B cell (primary cell): ENCODE results near the gene CD300LG. TPM values are rescaled to one million over a fixed set of nuclear protein-coding genes. Genes with fewer than 3 reads are reported as not detected.

Experiments
- ATAC-seq: fragments of 200-7000 bp; cut with Tn5 transposase; one replicate; pipeline ENCODE4 v1.10.0; 2021; ENCODE audit warnings: low read depth, mild to moderate bottlenecking, moderate number of reproducible peaks, moderate library complexity
- CTCF ChIA-PET: fragments of 350-600 bp; sonication (Branson Sonifier 250); formaldehyde crosslinking; loops from one replicate; lab custom pipeline; 2021; ENCODE audit warnings: antibody characterized with exemption, inconsistent platforms; lab: Charles Lee
- POLR2A ChIA-PET: fragments of 350-600 bp; sonication (Branson Sonifier 250); formaldehyde crosslinking; loops from one replicate; lab custom pipeline; 2021; ENCODE audit warnings: antibody characterized with exemption; lab: Charles Lee
- DNase-seq: peaks from one replicate; pipeline ENCODE4 v3.0.0; 2013
- H2AFZ ChIP-seq: 2 replicates; pipeline ENCODE4 v1.6.1; 2012; ENCODE audit warnings: mild to moderate bottlenecking, low read depth, low read length; ENCODE audit not compliant: insufficient read depth, poor library complexity, severe bottlenecking
- H3K27ac ChIP-seq, 2 donors: 1 replicate in 1 of 2; 2 replicates in 1 of 2; pipeline ENCODE4 v1.5.1; 2012 to 2013; ENCODE audit warnings: low read length in 2 of 2, mild to moderate bottlenecking in 2 of 2, moderate library complexity in 1 of 2
- H3K27me3 ChIP-seq, 4 experiments: fragments of 200-600 bp in 1 of 4; sonication (generic) in 1 of 4; replicated peaks in 1 of 4; 1 replicate in 2 of 4; 2 replicates in 2 of 4; pipeline versions ENCODE4 v1.6.1 to v1.7.0; 2013 to 2016; ENCODE audit warnings: low read length in 3 of 4, mild to moderate bottlenecking in 2 of 4, mixed read lengths in 1 of 4, moderate library complexity in 1 of 4; ENCODE audit not compliant: insufficient read depth in 4 of 4, control insufficient read depth in 3 of 4; ENCODE audit errors: control extremely low read depth in 1 of 4
- H3K36me3 ChIP-seq, 2 experiments: replicated peaks in 1 of 2; 1 replicate in 1 of 2; 2 replicates in 1 of 2; pipeline versions ENCODE4 v1.6.1 to v1.7.1; 2013; ENCODE audit warnings: low read length in 1 of 2; ENCODE audit not compliant: insufficient read depth in 2 of 2, control insufficient read depth in 1 of 2; ENCODE audit errors: control extremely low read depth in 1 of 2, extremely low read depth in 1 of 2
- H3K4me1 ChIP-seq, 2 donors: fragments of 200-600 bp in 1 of 2; sonication (generic) in 1 of 2; 1 replicate in 1 of 2; 2 replicates in 1 of 2; pipeline versions ENCODE4 v1.5.1 to v1.6.1; 2013 to 2017; ENCODE audit warnings: low read length in 2 of 2; ENCODE audit not compliant: control insufficient read depth in 2 of 2, insufficient read depth in 2 of 2
- H3K4me2 ChIP-seq: replicated peaks from 2 replicates; pipeline ENCODE3; 2012; ENCODE audit warnings: mild to moderate bottlenecking, low read depth, low read length; ENCODE audit not compliant: poor library complexity, severe bottlenecking
- H3K4me3 ChIP-seq, 5 experiments: fragments of 200-600 bp in 1 of 5; sonication (generic) in 1 of 5; 1 replicate in 3 of 5; 2 replicates in 2 of 5; pipeline versions ENCODE4 v1.5.1 to v1.7.0; 2011 to 2016; ENCODE audit warnings: low read length in 4 of 5, mild to moderate bottlenecking in 4 of 5, low read depth in 2 of 5, control low read depth in 1 of 5, moderate library complexity in 1 of 5; ENCODE audit not compliant: insufficient read depth in 1 of 5; ENCODE audit errors: control extremely low read depth in 1 of 5, extremely low read depth in 1 of 5
- H3K79me2 ChIP-seq: fragments of 200-600 bp; sonication (generic); one replicate; pipeline ENCODE4 v1.6.0; 2016; ENCODE audit warnings: low read length; ENCODE audit not compliant: control insufficient read depth, insufficient read depth
- H3K9ac ChIP-seq: fragments of 200-600 bp; sonication (generic); 2 replicates; pipeline ENCODE4 v1.6.1; 2017; ENCODE audit warnings: mild to moderate bottlenecking, low read length, moderate library complexity
- H3K9me3 ChIP-seq, 3 donors: one replicate each; pipeline versions ENCODE4 v1.6.1 to v1.7.1; 2013; ENCODE audit warnings: low read length in 2 of 3; ENCODE audit not compliant: control insufficient read depth in 2 of 3, insufficient read depth in 1 of 3; ENCODE audit errors: control extremely low read depth in 1 of 3
- H4K20me1 ChIP-seq: 2 replicates; pipeline ENCODE4 v1.6.0; 2012; ENCODE audit warnings: mild to moderate bottlenecking, low read length; ENCODE audit not compliant: insufficient read depth, control insufficient read depth, poor library complexity, severe bottlenecking
- H3K27ac Mint-ChIP-seq: one replicate; pipeline ENCODE4 v1.8.0; 2021; ENCODE audit warnings: mixed read lengths
- H3K27me3 Mint-ChIP-seq: one replicate; pipeline ENCODE4 v1.8.0; 2021; ENCODE audit warnings: mixed read lengths
- H3K4me1 Mint-ChIP-seq: one replicate; pipeline ENCODE4 v1.8.0; 2021; ENCODE audit warnings: mixed read lengths
- H3K4me3 Mint-ChIP-seq: one replicate; pipeline ENCODE4 v1.8.0; 2021; ENCODE audit warnings: mixed read lengths
- H3K9me3 Mint-ChIP-seq: one replicate; pipeline ENCODE4 v1.8.0; 2022; ENCODE audit warnings: mixed read lengths; ENCODE audit not compliant: insufficient read depth
- CTCF ChIP-seq: fragments of 200-600 bp; IDR thresholded peaks from one replicate; pipeline ENCODE4 v1.8.0; 2022; ENCODE audit warnings: antibody characterized with exemption, mild to moderate bottlenecking
- EZH2 ChIP-seq: IDR thresholded peaks from 2 replicates; pipeline ENCODE4 v1.6.1; 2012; ENCODE audit warnings: borderline replicate concordance, low read depth, mild to moderate bottlenecking, moderate library complexity, low read length; ENCODE audit not compliant: insufficient read depth, poor library complexity, severe bottlenecking
- WGBS: methylation state at CpG from one replicate; pipeline ENCODE4 v1.1.5; 2013; ENCODE audit warnings: missing lambda C conversion rate; ENCODE audit not compliant: insufficient coverage; 5-methylcytosine and 5-hydroxymethylcytosine counted together
- intact Hi-C: fragments of 100-400 bp; cut with micrococcal nuclease; formaldehyde crosslinking; loops from one replicate; pipeline ENCODE4 v1.10.0; 2022
- polyA plus RNA-seq: library from polyadenylated mRNA; depleted of rRNA; stranded (reverse); fragments of >200 nt; gene quantifications from 2 replicates; pipeline ENCODE4 v1.2.3, GENCODE V29; 2012
- total RNA-seq, 2 donors: library from RNA; stranded (reverse); fragments of 120-200 nt in 1 of 2; gene quantifications; 1 replicate in 1 of 2; 2 replicates in 1 of 2; pipeline versions ENCODE4 v1.2.3 to v1.2.4, GENCODE V29; 2013 to 2022

Gene CD300LG
- total and polyA plus RNA-seq, 2 donors (not counting 1 experiment from before 2014, with no cell fraction given) = not detected

GRCh38 chr17:43809121-43809520 is 37.9 kb upstream of the CD300LG start:
- Mint-ChIP-seq H3K27me3 (peaks cover 36% of the 10 kb centered on the region), H3K4me3 (no peak overlapping the region), H3K9me3 (peaks cover 2% of the 10 kb centered on the region), H3K4me1 (no peaks in the 10 kb centered on the region), H3K27ac (no peak overlapping the region)
- POLR2A ChIA-PET = no interaction called here
- CTCF ChIA-PET = interaction anchor here (0.7 to 1.0 kb wide), 2 partner anchors 37 to 110 kb away, joined by 3 read pairs; no protein-coding TSS in a partner anchor
- WGBS = 100% methylated on average over 2 of the region's 5 CpGs
- Histone ChIP-seq H3K36me3 (no peaks in the 10 kb centered on the region), H3K9me3 (peaks cover 0 to 5% (median 2%) of the 10 kb centered on the region in 3 donors), H4K20me1 (no peaks in the 10 kb centered on the region), H2AFZ (no peak overlapping the region), H3K4me2 (no peak overlapping the region), H3K4me3 (no peak overlapping the region), H3K27ac (no peak overlapping the region), H3K27me3 (peaks cover 0 to 11% (median 1%) of the 10 kb centered on the region in 4 experiments), H3K9ac (no peak overlapping the region), H3K79me2 (no peaks in the 10 kb centered on the region), H3K4me1 (no peaks in the 10 kb centered on the region)
- no peak for TF ChIP-seq CTCF
- TF ChIP-seq EZH2 = no peak
- no peak for DNase-seq
- ATAC-seq = no peak
- intact Hi-C loops = no loop called here

- H3K4me2 ChIP-seq = no peak overlapping the region
- no peaks in the 10 kb centered on the region for H3K9me3 ChIP-seq
- ChIA-PET CTCF (no interaction called here), POLR2A (no interaction called here)
- no peaks in the 10 kb centered on the region for H3K4me1 ChIP-seq
- peaks cover 38% of the 10 kb centered on the region for H3K27me3 Mint-ChIP-seq
- no peaks in the 10 kb centered on the region for H4K20me1 ChIP-seq
- TF ChIP-seq CTCF (no peak), EZH2 (no peak)
- no peaks in the 10 kb centered on the region for H3K4me1 Mint-ChIP-seq
- H3K27ac Mint-ChIP-seq = no peak overlapping the region
- H3K79me2 ChIP-seq = no peaks in the 10 kb centered on the region
- intact Hi-C loops = no loop called here
- H3K36me3 ChIP-seq = no peaks in the 10 kb centered on the region
- no peak overlapping the region for H2AFZ ChIP-seq
- no peak overlapping the region for H3K27ac ChIP-seq
- H3K4me3 Mint-ChIP-seq = no peak overlapping the region
- ATAC-seq (no peak), DNase-seq (no peak)
- no peak overlapping the region for H3K9ac ChIP-seq
- H3K9me3 Mint-ChIP-seq = peaks cover under 1% of the 10 kb centered on the region
- peaks cover 0 to 11% (median 1%) of the 10 kb centered on the region in 4 experiments for H3K27me3 ChIP-seq
- H3K4me3 ChIP-seq = no peak overlapping the region
- WGBS = 80% methylated on average over 1 of the region's 4 CpGs
Observed at GRCh38 chr17:43810226-43810715, 36.7 kb upstream of the CD300LG start.
